CD4-positive, alpha-beta T cell treated with Interleukin-10 for 1 hour (primary cell): ENCODE measurements around the gene FAM89B.

Experiments used
- DNase-seq: peaks from one replicate; pipeline ENCODE4 v3.0.0-alpha.2; 2020

FAM89B gene

DNA sequence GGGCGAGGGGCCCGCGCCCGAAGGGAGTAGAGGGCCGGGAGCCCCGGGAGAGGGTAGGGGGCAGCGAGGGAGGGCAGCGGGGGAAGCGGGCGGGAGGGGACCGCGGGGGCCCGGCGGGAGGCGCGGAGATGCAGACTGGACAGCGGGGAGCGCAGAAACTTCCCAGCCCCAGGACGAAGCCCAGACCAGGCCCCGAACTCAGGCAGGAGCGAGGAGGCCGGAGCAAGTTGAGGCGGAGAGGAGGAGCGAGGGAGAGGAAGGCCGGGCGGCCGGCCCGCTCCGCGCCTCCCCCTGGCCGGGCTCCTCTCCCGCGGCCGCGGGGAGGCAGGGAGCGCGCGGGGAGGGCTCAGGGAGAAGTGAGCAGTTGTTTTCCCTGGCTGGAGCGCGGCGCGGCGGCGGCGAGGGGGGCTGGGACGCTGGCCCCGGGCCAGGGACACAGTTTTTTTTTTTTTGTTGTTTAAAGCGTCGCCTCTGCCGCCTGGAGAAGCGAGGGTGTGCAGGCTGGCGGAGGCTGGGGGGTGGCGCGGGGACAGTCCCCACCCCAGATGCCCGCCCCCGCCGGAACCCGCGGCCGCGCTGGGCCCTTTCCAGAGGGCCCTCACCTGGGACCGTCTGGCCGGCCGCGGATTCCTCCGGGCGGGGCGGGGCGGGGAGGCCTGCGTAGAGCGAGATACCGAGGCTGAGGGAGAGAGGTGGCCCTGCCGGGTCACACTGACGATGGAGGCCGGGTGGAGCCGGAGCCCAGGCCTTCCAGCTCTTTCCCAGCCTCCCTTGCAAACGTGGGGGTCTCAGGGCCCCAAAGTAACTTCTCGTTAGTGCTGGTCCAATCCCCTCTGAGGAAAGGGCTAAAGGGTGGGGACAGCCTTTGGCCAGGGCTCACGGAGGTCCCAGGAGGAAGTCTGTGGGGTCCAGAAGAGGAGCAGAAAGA is 14.1 kb upstream of the FAM89B start, which contains the start of gene LTBP3:
Gene LTBP3, minus strand, starts transcription at position 358 of the 928 bp plus-strand sequence. CDS start 400 bp downstream, outside the sequence.
- peak; percentile 58 for DNase-seq

DNA sequence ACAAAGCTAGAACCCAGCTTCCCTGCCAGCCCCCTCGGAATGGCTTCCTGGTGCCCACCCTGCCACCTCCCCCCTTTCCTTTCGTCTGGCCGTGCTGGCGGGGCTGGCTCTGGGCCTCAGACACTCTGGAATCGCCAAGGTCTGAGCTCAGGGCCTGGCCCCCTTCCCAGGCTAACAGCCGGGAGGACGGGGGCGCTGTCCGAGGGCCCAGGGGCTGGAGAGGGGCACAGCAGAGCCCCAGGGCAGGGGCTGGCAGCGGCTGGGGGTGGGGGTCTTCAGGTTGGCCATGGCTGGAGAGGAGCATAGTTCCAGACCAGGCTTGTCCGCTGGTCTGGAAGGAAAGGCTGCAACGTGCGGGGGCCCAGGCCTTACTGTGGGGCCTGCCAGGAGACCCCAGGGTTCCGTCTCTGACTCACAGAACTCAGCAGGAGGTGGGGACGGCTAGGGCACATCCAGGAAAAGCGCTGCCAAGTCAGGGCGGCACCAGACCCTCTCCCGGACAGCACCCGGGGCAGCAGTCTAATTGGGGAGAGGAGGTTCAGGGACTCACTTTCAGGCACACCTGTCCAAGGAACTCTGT is 13.3 kb upstream of the FAM89B start:
- DNase-seq, result no peak

DNA sequence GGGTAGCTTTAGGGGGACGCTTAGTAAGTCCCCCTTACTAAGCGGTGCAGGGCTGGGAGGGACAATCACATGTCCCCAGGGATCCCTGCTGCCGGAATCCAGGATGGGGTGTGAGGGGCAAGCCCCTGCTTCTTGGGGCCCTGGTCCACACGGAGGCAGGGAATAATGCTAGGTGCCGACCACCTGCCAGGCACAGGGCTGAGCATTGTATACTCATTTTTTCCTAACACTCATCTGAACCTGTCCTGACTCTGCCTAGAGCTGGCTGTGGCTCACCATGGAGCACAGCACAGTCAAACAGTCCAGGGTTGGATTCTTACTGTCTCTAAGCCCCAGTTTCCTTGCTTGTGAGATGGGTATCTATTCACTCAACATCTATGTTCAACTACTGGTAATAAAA is 12.8 kb upstream of the FAM89B start:
- DNase-seq, result no peak

DNA sequence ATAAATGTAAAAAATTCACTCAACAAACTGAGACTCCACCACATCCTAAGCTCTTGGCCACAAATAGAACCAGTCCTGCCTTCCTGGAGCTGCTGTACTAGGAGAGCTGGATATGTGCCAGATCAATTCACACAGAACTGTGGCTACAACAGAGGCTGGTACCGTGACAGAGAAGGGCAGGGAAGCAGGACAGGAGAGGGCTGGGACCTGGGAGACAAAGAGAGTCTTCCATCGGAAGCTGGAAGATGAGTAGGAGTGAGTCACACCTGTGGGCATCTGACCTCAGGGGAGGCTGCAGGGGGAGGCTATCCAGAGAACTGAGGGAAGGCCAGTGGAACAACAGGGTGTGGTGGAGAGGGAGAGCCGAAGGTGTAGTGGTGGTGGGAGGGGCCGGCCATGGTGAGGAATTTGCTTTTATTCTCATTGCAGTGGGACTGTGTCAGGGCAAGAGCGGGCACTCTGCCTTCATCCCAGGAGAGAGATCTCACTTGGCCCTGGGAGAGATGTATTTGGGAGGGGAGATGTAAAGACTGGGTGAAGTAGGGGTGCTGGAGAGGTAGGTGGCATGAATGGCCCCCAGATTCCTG is 12.3 kb upstream of the FAM89B start:
- no peak for DNase-seq

DNA sequence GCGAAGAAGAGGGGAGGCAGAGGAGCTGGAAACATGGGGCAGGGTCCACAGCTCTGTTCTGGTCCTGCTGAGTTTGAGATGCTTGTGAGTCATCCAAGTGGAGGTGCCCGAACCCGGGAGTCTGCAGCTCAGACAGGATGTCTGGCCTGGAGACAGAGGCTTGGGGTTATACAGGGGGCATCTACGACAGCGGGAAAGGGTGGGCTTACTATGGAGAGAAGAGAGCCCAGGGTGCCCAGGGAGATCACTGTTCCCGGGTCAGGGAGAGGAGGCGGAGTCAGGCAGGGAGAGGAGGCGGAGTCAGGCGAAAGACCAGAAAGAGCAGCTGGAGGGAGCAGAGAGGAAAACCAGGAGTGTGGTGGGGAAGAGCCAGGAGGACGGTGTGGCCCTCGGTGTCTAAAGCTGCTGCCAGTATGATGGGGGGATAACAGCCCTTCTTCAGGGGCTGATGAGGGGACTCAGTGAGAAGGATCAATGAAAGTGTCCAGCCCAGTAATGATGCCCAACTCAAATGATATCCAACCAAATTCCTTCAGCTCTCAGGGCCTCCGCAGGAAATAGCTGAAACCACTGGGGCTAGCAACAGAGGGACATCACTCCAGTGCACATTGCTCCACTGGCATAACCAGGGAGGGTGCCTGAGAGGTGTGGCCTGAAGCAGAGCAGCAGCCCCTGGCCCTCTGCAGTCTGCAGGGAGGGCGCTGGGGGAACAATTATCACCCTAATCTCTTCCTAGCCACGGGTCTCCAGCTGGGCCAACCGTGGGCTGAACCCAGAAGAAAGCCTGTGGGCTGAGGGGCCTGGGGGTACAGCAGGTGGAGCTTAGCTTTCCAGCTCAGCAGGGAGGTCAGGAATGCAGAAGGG is 11.6 kb upstream of the FAM89B start:
- no peak for DNase-seq

GRCh38 chr11:65562020-65562419 is 10.3 kb upstream of the FAM89B start:
- no peak for DNase-seq

- DNase-seq, result no peak
Observed at GRCh38 chr11:65562788-65563187, 9.6 kb upstream of the FAM89B start.

- DNase-seq, result no peak
Observed at GRCh38 chr11:65563601-65564000, 8.7 kb upstream of the FAM89B start.

- peak; percentile 60 for DNase-seq
Observed at GRCh38 chr11:65564879-65565559, 7.3 kb upstream of the FAM89B start.

DNA sequence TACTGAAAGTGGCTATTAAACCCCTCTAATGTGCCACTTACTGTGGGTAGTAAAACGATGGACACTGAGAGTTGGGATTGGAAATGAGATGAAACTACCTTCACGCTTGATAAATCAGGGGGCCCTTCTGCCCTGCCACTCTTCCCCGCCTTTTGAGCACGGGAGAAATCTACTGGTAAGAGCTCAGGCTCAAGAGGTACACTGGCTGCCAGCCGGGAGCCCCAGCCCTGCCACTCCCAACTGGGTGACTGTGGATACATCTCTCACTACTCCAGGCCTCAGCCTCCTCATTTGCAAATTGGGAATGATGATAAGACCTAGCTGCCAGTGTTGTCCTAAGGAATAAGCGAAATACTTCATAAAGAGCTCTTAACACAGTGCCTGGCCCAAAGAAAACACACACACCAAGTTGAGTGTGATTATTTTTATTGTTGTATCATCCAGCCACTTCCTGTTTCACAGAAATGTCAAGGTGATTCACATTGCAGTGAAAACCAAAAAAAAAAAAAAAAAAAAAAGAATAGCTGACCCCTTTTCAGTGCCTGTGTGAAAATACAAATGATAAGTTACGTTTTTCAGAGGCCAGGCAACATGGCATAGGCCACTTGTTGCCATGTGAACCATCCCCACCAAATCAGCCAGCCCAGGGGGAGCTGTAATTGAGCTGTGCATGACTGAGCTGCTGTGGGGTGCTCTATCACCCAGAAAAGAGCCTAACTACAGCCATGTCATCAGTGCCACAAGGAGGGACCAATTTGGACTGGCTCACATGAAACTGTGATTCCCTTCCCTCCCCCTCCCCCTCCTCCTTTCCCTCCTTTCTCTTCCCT is 6.5 kb upstream of the FAM89B start:
- DNase-seq, result peak; percentile 81

DNA sequence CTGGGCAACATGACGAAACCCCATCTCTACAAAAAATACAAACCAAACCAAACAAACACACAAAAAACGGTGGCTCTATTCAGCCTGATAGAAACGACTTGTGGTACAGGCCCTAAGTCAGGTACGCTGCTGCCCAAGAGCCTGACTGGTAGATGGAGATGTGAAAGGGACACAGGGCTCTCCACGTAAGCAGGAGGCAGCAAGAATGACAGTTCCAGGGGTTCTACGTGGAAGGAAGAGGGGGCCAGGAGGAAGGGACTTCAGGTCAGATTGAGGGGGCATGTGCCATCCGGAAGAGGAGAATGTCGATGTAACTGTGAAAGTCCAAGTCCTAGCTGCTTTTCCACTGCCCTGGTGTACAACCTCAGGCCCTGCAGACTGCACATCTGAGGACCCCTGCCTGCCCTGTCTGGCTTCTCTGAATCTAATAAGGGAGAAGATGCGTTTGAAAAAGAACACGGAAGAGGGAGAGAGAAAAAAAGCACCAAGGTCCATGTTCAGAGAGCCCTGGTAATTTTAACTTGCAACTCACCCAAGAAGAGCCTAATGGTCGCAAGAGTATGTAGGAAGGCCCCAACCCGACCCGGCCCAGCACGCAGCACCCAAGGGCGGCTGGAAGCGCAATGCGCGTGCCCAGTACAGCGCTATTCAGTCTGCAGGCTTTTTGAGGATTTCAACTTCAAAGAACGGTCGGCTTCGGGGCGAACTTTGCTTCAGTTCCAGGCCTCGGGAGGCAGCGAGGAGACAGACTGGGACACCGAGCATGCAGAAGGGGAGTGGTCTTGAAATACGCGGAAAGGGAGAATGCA is 3.0 kb upstream of the FAM89B start:
- no peak for DNase-seq

- DNase-seq, result peak; percentile 98
Observed at GRCh38 chr11:65569973-65570918, 2.1 kb upstream of the FAM89B start, which contains the start of gene ZNRD2. Gene ZNRD2, plus strand, starts transcription at chr11:65570477. Its CDS starts 15 bp downstream, at chr11:65570492.

- no peak for DNase-seq
Observed at GRCh38 chr11:65571420-65571819, 918 bp upstream of the FAM89B start.

DNA sequence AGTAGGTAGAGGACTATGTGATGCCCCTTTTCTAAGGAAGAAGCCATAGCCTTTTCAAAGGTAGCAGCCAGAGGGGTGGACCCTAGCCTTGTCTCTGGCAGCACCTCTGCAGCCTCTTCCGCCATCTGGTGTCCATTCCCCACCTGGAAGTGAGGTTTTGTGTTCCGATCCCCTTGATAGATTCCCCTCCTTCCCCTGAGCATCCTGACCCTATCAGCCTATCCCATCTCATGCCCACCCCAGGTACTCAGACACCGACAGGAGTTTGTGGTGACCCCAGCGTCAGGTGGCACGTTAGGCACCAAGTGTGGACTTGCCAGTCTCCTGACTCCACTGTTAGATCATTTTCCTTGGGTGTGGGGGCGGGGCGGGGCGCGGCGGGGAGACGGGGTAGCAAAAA is 398 bp upstream of the FAM89B start:
- DNase-seq, result no peak

- no peak for DNase-seq
Observed at GRCh38 chr11:65573391-65574079, 1.2 kb downstream of the FAM89B start.

DNA sequence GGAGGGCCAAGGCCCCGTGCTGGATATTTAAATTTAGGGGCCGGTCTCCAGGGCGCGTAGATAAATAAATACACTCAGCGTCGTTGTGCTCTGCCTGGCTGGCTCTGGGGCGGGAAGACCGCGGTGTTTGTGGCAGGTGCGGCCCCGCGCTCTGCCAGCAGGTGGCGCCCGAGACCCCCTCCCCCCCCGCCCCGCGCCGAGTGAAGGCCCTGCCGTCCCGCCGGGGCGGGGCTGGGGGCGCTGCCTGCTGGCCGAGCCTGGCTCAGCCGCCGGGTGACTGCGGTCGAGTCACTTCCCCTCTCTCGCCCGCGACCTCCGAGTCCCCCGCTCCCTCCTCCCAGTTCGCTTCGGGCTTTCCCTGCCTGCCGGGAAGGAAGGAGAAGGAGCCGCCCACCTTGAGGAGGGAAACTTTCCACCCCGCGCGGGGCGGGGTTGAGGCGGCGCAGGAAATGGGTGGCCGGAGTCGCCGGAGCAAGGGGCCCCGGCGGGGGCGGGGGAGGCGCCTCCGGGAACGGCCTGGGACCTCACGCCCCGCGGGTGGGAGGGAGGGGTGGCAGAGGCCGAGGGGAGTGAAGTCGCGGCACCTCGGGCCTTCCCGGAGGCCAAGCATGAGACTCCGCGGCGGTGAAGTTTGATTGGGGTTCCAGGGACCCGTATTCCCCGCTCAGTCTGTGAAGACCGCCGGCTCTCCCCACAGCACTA is 1.9 kb downstream of the FAM89B start:
- DNase-seq, result peak; percentile 97

- no peak for DNase-seq
Observed at GRCh38 chr11:65574811-65575567, 2.7 kb downstream of the FAM89B start.
